MCF 10A (cell line): Measurements from ENCODE around the gene UBTD2. TPM values are rescaled to one million over a fixed set of nuclear protein-coding genes. Genes with fewer than 3 reads are reported as not detected.
"Not testable (repeated sequence)": the region's sequence is repeated elsewhere in the genome, so short reads cannot be mapped to it uniquely, and the experiment has no call there.

Experiments
- BruUV-seq: library from RNA; stranded (reverse); fragments of 400-500 nt; replicated peaks from 2 replicates; lab custom pipeline; 2021; lab: Mats Ljungman, UMichigan
- CTCF ChIA-PET: fragments of 300-600 bp; sonication (Branson Sonifier 250); formaldehyde crosslinking; extraction: SDS; loops from one replicate; lab custom pipeline; 2021; ENCODE audit warnings: antibody characterized with exemption, inconsistent platforms; lab: Yijun Ruan, JAX
- POLR2A ChIA-PET: fragments of 300-600, 350-650 bp; sonication (Branson Sonifier 250); formaldehyde crosslinking; extraction: SDS; loops from one replicate; lab custom pipeline; 2020; ENCODE audit warnings: antibody characterized with exemption, inconsistent platforms; lab: Yijun Ruan, JAX
- DNase-seq: peaks from one replicate; pipeline ENCODE4 v3.0.0-alpha.2; 2018; ENCODE audit not compliant: unreplicated experiment
- H3K27ac Mint-ChIP-seq: one replicate; pipeline ENCODE4 v1.8.0; 2022; ENCODE audit warnings: mild to moderate bottlenecking, low read depth, mixed read lengths; ENCODE audit not compliant: unreplicated experiment
- H3K27me3 Mint-ChIP-seq: one replicate; pipeline ENCODE4 v1.8.0; 2022; ENCODE audit warnings: mixed read lengths; ENCODE audit not compliant: insufficient read depth, unreplicated experiment
- H3K36me3 Mint-ChIP-seq: one replicate; pipeline ENCODE4 v1.8.0; 2022; ENCODE audit warnings: mild to moderate bottlenecking, moderate library complexity, mixed read lengths; ENCODE audit not compliant: insufficient read depth, unreplicated experiment
- H3K4me1 Mint-ChIP-seq: one replicate; pipeline ENCODE4 v1.8.0; 2022; ENCODE audit warnings: mixed read lengths; ENCODE audit not compliant: insufficient read depth, unreplicated experiment
- H3K4me3 Mint-ChIP-seq: one replicate; pipeline ENCODE4 v1.8.0; 2022; ENCODE audit warnings: mild to moderate bottlenecking, moderate library complexity, mixed read lengths; ENCODE audit not compliant: unreplicated experiment
- H3K9me3 Mint-ChIP-seq: one replicate; pipeline ENCODE4 v1.8.0; 2022; ENCODE audit warnings: mixed read lengths; ENCODE audit not compliant: unreplicated experiment
- CTCF ChIP-seq: fragments of 200-600 bp; IDR thresholded peaks from one replicate; pipeline ENCODE4 v1.8.0; 2022; ENCODE audit warnings: antibody characterized with exemption, mild to moderate bottlenecking; ENCODE audit not compliant: unreplicated experiment
- intact Hi-C: fragments of 100-400 bp; cut with micrococcal nuclease; formaldehyde crosslinking; loops from 2 replicates; pipeline ENCODE4 v1.14.1; 2022
- total RNA-seq: library from RNA; stranded (reverse); gene quantifications from 2 replicates; pipeline ENCODE4 v1.2.3, GENCODE V29; 2022

Gene UBTD2
- total RNA-seq, 1 experiment from 2014 or later = 24.1 TPM

GRCh38 chr5:172211676-172212075 is 71.9 kb downstream of the UBTD2 start:
- intact Hi-C loops = no loop called here
- POLR2A ChIA-PET = interaction anchor here (0.6 to 1.8 kb wide), 3 partner anchors 8 to 465 kb away, joined by 3 to 9 read pairs (median 8); no protein-coding TSS in a partner anchor
- no peak overlapping the region for H3K4me3 Mint-ChIP-seq

GRCh38 chr5:172209714-172210113 is 73.8 kb downstream of the UBTD2 start:
- no peak for TF ChIP-seq CTCF
- no peak overlapping the region for H3K27ac Mint-ChIP-seq
- DNase-seq = no peak
- peaks cover 41% of the 10 kb centered on the region for H3K36me3 Mint-ChIP-seq
- ChIA-PET POLR2A (interaction anchor here (0.6 to 1.1 kb wide), 2 partner anchors 11 to 747 kb away, joined by 3 to 4 read pairs; no protein-coding TSS in a partner anchor), CTCF (interaction anchor here (0.6 to 1.2 kb wide), 2 partner anchors 9 to 21 kb away, joined by 4 to 5 read pairs; no protein-coding TSS in a partner anchor)
- H3K4me1 Mint-ChIP-seq = no peaks in the 10 kb centered on the region
- H3K9me3 Mint-ChIP-seq = no peaks in the 10 kb centered on the region
- TSS peak; percentile 23 for BruUV-seq
- no peaks in the 10 kb centered on the region for H3K27me3 Mint-ChIP-seq
- intact Hi-C loops = no loop called here
- no peak overlapping the region for H3K4me3 Mint-ChIP-seq

More at GRCh38 chr5:172211676-172212075, 71.9 kb downstream of the UBTD2 start:
- no peak for TF ChIP-seq CTCF
- BruUV-seq = no TSS peak
- peaks cover 9% of the 10 kb centered on the region for H3K4me1 Mint-ChIP-seq
- H3K9me3 Mint-ChIP-seq = no peaks in the 10 kb centered on the region
- CTCF ChIA-PET = interaction anchor here (0.6 to 4.0 kb wide), 4 partner anchors 21 to 300 kb away, joined by 3 to 17 read pairs (median 6); partner anchors contain the start of gene STK10
- no peak overlapping the region for H3K27ac Mint-ChIP-seq
- DNase-seq = no peak
- peaks cover 47% of the 10 kb centered on the region for H3K36me3 Mint-ChIP-seq
- H3K27me3 Mint-ChIP-seq = no peaks in the 10 kb centered on the region

GRCh38 chr5:172207511-172207910 is 76.1 kb downstream of the UBTD2 start:
- no TSS peak for BruUV-seq
- Mint-ChIP-seq H3K4me1 (no peaks in the 10 kb centered on the region), H3K9me3 (no peaks in the 10 kb centered on the region), H3K36me3 (peaks cover 35% of the 10 kb centered on the region), H3K27ac (no peak overlapping the region), H3K27me3 (no peaks in the 10 kb centered on the region), H3K4me3 (no peak overlapping the region)
- ChIA-PET CTCF (interaction anchor here (0.6 kb wide), 2 partner anchors 100 to 181 kb away, joined by 3 read pairs; no protein-coding TSS in a partner anchor), POLR2A (no interaction called here)
- no peak for DNase-seq
- intact Hi-C loops = no loop called here
- no peak for TF ChIP-seq CTCF

- H3K27me3 Mint-ChIP-seq, H3K4me3 Mint-ChIP-seq, intact Hi-C loops, POLR2A ChIA-PET, H3K27ac Mint-ChIP-seq, H3K9me3 Mint-ChIP-seq, DNase-seq, H3K4me1 Mint-ChIP-seq, BruUV-seq: not testable (repeated sequence)
- H3K36me3 Mint-ChIP-seq = peaks cover 21% of the 10 kb centered on the region
- CTCF ChIA-PET = interaction anchor here (2.0 kb wide), 1 partner anchor 18 kb away, joined by 12 read pairs; the partner anchor contains the start of gene STK10
These were observed 77.6 kb downstream of the UBTD2 start for GRCh38 chr5:172205984-172206383.
